GM19467 (cell line): ENCODE data around the gene HHAT.

Experiments used
- ATAC-seq: cut with Tn5 transposase; IDR thresholded peaks from one replicate; pipeline ENCODE4 v1.9.1; 2021; ENCODE audit warnings: mild to moderate bottlenecking, moderate library complexity; ENCODE audit not compliant: unreplicated experiment

HHAT gene

GRCh38 chr1:210702506-210702905 is 373.8 kb downstream of the HHAT start:
- no peak for ATAC-seq

GRCh38 chr1:210703593-210703992 is 374.9 kb downstream of the HHAT start:
- ATAC-seq: no peak

GRCh38 chr1:210705086-210705485 is 376.4 kb downstream of the HHAT start:
- ATAC-seq: no peak

DNA sequence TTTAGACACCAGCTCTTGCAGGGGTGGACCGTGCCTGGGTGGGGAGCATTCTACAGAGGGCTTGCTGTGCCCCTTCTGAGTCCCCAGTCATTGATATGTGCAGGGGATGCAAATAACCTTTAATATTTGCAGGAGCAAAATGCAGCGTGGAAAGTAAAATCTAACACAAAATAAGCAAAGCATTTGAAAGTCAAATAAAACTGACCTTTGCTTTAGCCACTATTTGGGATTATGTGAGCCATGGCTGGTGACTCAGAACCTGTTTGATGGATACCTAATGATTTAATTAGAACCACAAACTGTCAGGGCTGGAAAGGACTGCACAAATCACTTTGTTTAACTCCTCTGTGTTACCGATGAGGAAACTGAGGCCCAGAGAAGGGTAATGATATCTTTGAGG is 377.5 kb downstream of the HHAT start:
- ATAC-seq: no peak

DNA sequence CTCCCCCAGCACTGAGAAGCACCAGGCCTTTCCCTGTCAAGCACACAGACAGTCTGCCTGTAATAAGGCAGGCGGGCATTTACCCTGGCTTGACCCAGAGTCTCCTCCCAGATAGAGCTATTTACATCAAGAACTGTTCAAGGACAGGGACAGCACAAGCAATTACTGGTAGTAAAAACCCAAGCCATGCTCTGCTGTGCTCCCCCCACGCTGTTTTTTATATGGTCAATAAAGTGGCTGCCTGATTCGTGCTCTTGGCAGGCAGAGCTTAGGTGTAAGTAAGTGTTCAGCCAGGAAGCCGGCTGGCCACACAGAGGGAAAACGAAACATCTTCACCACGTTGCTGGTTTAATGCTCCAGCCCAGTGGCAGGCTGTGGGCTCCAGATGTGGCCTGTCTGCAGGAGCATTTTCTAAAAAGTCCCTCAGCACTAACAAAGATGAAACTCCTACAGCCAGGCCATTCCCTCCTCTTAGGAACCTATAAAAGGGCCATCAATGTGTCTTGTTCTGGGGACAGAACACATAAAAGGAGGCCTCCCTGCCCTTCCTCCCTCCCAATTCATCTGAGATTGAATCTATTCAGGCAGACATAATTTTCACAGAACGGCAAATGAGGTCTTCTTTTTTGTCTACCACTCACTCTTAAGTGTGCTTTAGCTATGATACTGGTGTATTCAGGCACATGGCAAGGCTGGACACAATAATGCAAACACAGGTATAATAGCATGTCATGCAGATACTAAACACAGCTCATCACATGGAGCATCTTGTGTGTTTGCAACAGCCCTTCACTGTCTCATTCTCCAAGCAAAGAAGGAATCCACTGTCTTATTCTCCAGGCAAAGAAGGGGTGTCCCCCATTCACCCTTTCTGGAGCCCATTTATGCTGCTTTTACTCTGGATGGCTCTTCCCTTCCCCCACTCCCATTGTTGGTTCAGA is 378.9 kb downstream of the HHAT start:
- ATAC-seq: no peak

DNA sequence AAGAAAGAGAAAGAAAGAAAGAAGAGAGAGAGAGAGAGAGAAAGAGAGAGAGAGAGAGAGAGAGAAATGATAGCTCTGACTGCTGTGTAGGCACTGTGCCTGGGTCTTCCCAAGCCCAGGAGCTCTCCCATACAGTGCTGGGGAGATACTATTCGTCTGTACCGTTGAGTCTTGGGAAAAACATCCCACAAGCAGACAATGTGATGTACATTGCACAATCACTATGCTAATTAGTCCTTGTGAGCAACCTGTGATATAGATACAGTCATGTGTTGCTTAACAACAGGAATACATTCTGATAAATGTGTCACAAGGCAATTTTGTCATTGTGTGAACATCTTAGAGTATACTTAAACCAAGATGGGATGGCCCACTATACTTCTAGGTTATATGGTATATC is 381.0 kb downstream of the HHAT start:
- ATAC-seq: no peak

GRCh38 chr1:210711825-210712612 is 383.3 kb downstream of the HHAT start:
- no peak for ATAC-seq

GRCh38 chr1:210715072-210715471 is 386.4 kb downstream of the HHAT start:
- ATAC-seq: no peak

GRCh38 chr1:210722410-210723081 is 393.8 kb downstream of the HHAT start:
- ATAC-seq: no peak

DNA sequence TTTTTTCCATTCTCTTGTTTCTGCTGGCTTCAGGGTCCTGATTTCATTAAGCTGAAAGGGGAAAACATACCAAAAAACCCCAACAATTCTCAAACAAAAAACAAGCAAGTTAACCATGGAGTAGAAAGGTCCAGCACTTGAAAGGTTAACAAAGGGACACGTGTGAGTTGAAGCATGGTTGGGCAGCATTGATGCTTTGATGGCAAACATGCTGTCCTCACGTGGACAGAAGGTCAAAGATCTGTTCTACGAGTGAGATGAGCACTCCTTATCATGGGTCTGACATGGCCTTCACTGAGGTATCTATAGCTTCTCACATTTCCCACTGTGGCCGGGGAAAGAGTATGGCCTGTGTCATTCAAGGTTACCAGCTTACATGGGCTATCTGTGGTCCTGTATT is 394.9 kb downstream of the HHAT start:
- no peak for ATAC-seq

DNA sequence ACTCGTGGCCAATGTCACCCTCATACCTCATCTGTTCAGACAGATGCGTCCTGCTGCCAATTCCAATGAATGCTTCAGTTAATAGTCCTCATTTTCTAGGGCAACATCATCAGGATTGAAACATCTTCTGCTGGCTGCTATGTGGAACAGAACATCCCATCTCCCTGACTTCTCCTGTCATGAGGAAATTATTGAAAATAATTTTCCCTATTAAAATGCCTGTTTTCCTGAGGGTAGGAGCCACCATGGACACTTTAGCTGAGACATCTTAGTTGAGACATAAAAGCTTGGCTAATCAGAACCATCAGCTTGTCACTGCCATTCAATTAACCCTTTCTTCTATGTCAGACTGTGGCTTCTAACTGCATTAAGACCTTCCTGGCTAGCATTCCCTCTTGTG is 396.1 kb downstream of the HHAT start:
- no peak for ATAC-seq
